A549 (cell line): Measurements from ENCODE around the gene GSTT2B.

ENCODE experiments used
- E2F6 ChIP-seq: IDR thresholded peaks from 2 replicates; pipeline ENCODE4 v1.6.1; 2012; ENCODE audit warnings: low read depth, borderline replicate concordance
- MAX ChIP-seq: IDR thresholded peaks from 2 replicates; pipeline ENCODE4 v1.6.1; 2012
- MAZ ChIP-seq: fragments of 150-350 bp; IDR thresholded peaks from 2 replicates; pipeline ENCODE4 v1.6.1; 2014; ENCODE audit warnings: antibody characterized with exemption, low read depth, low read length, borderline replicate concordance

GRCh38 chr22:23913306-23913660 is 47.7 kb downstream of the GSTT2B start:
- no peak for TF ChIP-seq MAX
- no peak for TF ChIP-seq E2F6
- no peak for TF ChIP-seq MAZ
